MM.1S (cell line): ENCODE results near the gene HPCAL1.

ENCODE experiments used
- DNase-seq: peaks from one replicate; pipeline ENCODE4 v3.0.0-alpha.2; 2015
- H2AFZ ChIP-seq: fragments of 300-600 bp; sonication (generic); 2 replicates; pipeline ENCODE4 v1.6.0; 2016; ENCODE audit warnings: antibody characterized with exemption, low read length
- H3F3A ChIP-seq: fragments of 300-600 bp; sonication (generic); 2 replicates; pipeline ENCODE4 v1.6.1; 2016; ENCODE audit warnings: mild to moderate bottlenecking, antibody characterized with exemption, low read length, moderate library complexity, mixed read lengths; ENCODE audit not compliant: insufficient read depth
- H3K27ac ChIP-seq: fragments of 300-600 bp; sonication (generic); 2 replicates; pipeline ENCODE4 v1.5.1; 2016; ENCODE audit warnings: mild to moderate bottlenecking, low read length
- H3K27me3 ChIP-seq: fragments of 300-600 bp; sonication (generic); replicated peaks from 2 replicates; pipeline ENCODE4 v1.6.0; 2016; ENCODE audit warnings: low read length; ENCODE audit not compliant: insufficient read depth
- H3K36me3 ChIP-seq: fragments of 300-600 bp; sonication (generic); replicated peaks from 2 replicates; pipeline ENCODE4 v1.6.1; 2016; ENCODE audit warnings: mild to moderate bottlenecking, low read length, mixed read lengths; ENCODE audit not compliant: insufficient read depth
- H3K4me1 ChIP-seq: fragments of 300-600 bp; sonication (generic); 2 replicates; pipeline ENCODE4 v1.6.1; 2016; ENCODE audit warnings: low read length, mixed read lengths
- H3K4me2 ChIP-seq: fragments of 300-600 bp; sonication (generic); 2 replicates; pipeline ENCODE4 v1.6.0; 2016; ENCODE audit warnings: low read depth, low read length
- H3K4me3 ChIP-seq: fragments of 300-600 bp; sonication (generic); 2 replicates; pipeline ENCODE4 v1.5.1; 2016; ENCODE audit warnings: low read length, mixed read lengths
- H3K79me2 ChIP-seq: fragments of 300-600 bp; sonication (generic); 2 replicates; pipeline ENCODE4 v1.6.1; 2016; ENCODE audit warnings: mixed run types, low read length, mixed read lengths
- H3K9ac ChIP-seq: fragments of 300-600 bp; sonication (generic); 2 replicates; pipeline ENCODE4 v1.6.1; 2016; ENCODE audit warnings: low read length, mixed read lengths
- H3K9me2 ChIP-seq: fragments of 300-600 bp; sonication (generic); replicated peaks from 2 replicates; pipeline ENCODE4 v1.6.1; 2016; ENCODE audit warnings: mild to moderate bottlenecking, low read length, mixed read lengths; ENCODE audit not compliant: insufficient read depth
- H3K9me3 ChIP-seq: fragments of 300-600 bp; sonication (generic); replicated peaks from 2 replicates; pipeline ENCODE4 v1.6.1; 2016; ENCODE audit warnings: mild to moderate bottlenecking, low read length, mixed read lengths; ENCODE audit not compliant: insufficient read depth
- H4K20me1 ChIP-seq: fragments of 300-600 bp; sonication (generic); 2 replicates; pipeline ENCODE4 v1.6.1; 2016; ENCODE audit warnings: mild to moderate bottlenecking, low read length, moderate library complexity, mixed read lengths; ENCODE audit not compliant: insufficient read depth
- EZH2 ChIP-seq: fragments of 300-600 bp; sonication (generic); optimal IDR thresholded peaks from 2 replicates; pipeline ENCODE3; 2017; ENCODE audit warnings: low read depth, mild to moderate bottlenecking, antibody characterized with exemption, low read length, mixed read lengths
- EZH2phosphoT487 ChIP-seq: fragments of 300-600 bp; sonication (generic); IDR thresholded peaks from 2 replicates; pipeline ENCODE4 v1.6.1; 2018; ENCODE audit warnings: antibody characterized with exemption, low read length
- TF ChIP-seq, protein P1 (sequence below): fragments of 300-600 bp; sonication (generic); IDR thresholded peaks from 2 replicates; pipeline ENCODE4 v1.5.1; 2016; ENCODE audit warnings: antibody characterized with exemption, low read length, mixed read lengths

Gene HPCAL1

DNA sequence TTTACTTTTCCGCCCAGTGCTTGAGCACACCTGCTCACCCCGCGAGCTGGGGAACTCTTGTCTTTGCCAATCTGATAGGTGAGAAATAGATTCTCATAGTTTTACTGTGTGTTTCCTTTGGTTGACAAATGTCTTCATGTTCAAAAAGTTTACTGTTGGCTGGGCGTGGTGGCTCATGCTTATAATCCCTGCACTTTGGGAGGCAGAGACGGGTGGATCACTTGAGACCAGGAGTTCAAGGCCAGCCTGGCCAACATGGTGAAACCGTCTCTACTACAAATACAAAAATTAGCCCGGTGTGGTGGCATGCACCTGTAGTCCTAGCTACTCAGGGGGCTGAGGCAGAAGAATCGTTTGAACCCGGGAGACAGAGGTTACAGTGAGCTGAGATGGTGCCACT is 135.1 kb downstream of the HPCAL1 start:
- peaks cover 32% of the 10 kb centered on the region for H3K36me3 ChIP-seq
- no peak overlapping the region for H2AFZ ChIP-seq
- no peak overlapping the region for H3K4me2 ChIP-seq
- TF ChIP-seq EZH2phosphoT487 (no peak), EZH2 (no peak)
- TF ChIP-seq, protein P1, sequence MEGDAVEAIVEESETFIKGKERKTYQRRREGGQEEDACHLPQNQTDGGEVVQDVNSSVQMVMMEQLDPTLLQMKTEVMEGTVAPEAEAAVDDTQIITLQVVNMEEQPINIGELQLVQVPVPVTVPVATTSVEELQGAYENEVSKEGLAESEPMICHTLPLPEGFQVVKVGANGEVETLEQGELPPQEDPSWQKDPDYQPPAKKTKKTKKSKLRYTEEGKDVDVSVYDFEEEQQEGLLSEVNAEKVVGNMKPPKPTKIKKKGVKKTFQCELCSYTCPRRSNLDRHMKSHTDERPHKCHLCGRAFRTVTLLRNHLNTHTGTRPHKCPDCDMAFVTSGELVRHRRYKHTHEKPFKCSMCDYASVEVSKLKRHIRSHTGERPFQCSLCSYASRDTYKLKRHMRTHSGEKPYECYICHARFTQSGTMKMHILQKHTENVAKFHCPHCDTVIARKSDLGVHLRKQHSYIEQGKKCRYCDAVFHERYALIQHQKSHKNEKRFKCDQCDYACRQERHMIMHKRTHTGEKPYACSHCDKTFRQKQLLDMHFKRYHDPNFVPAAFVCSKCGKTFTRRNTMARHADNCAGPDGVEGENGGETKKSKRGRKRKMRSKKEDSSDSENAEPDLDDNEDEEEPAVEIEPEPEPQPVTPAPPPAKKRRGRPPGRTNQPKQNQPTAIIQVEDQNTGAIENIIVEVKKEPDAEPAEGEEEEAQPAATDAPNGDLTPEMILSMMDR, result no peak
- peaks cover 13% of the 10 kb centered on the region for H4K20me1 ChIP-seq
- peaks cover 16% of the 10 kb centered on the region for H3K79me2 ChIP-seq
- no peaks in the 10 kb centered on the region for H3K9me2 ChIP-seq
- H3F3A ChIP-seq, result peaks cover 52% of the 10 kb centered on the region
- H3K4me1 ChIP-seq, result no peaks in the 10 kb centered on the region
- H3K9me3 ChIP-seq, result no peaks in the 10 kb centered on the region
- no peaks in the 10 kb centered on the region for H3K27me3 ChIP-seq
- no peak overlapping the region for H3K4me3 ChIP-seq
- no peak overlapping the region for H3K27ac ChIP-seq
- H3K9ac ChIP-seq, result no peak overlapping the region
- DNase-seq, result no peak

DNA sequence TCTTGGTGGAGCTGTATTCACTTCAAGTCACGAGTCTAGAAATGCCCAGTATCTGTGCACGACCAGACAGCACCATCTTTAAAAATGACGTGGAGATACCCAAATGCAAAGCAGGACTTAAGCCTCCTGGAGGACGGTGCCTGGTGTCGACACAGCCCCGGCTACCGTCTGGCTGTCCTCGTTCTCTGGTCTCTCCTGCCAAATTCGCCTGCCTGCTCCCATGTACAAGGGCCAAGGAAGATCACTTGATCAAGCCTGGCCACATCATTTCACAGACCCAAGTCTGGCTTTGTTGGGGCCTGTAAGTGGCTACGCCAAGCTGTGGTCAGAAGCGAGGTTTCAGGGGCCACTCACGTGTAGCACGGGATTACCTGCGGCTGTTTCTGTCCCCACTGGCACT is 136.0 kb downstream of the HPCAL1 start:
- Histone ChIP-seq H3K9me2 (no peaks in the 10 kb centered on the region), H3K27ac (no peak overlapping the region), H3F3A (peaks cover 60% of the 10 kb centered on the region)

DNA sequence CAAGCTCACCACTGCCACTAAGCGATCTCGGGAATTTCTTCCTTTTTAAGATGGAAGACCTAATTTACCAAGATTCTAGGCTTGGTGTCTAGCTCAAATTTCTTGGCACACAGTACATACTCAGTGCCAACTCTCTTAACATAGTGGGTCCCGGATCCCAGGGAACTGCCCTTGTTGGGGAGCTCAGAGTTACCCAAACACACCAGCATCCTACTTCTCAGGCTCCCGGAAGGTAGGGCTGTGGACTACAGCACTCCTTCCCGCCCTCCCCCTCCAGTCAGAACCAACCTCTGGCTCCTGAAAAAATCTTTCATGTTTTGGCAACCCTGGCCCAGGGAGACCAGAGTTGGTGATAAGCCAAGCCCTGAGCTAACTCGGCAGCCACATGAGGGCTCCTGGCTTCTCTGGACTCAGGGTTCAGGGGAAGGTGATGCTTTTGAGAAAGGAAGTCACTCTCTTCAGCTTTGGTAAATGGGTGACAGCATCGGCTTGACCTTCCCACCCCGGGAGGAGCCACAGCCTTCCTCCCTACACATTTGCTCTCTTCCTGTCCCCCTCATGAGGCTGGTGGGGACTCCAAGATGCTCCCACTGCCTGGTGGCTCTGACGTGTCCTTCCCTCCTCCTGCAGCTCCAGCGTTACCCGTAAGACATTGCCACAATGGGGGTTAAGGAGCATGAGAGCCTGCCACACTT is 136.6 kb downstream of the HPCAL1 start:
- peaks cover 27% of the 10 kb centered on the region for H4K20me1 ChIP-seq
- H3F3A ChIP-seq, result peaks cover 66% of the 10 kb centered on the region
- peaks cover 10% of the 10 kb centered on the region for H3K4me1 ChIP-seq
- no peak overlapping the region for H2AFZ ChIP-seq
- H3K79me2 ChIP-seq, result peaks cover 31% of the 10 kb centered on the region
- no peak for TF ChIP-seq EZH2phosphoT487
- TF ChIP-seq, protein P1, result no peak
- no peak for TF ChIP-seq EZH2
- H3K9me3 ChIP-seq, result no peaks in the 10 kb centered on the region
- H3K27ac ChIP-seq, result no peak overlapping the region
- DNase-seq, result no peak
- H3K9ac ChIP-seq, result no peak overlapping the region
- H3K4me2 ChIP-seq, result no peak overlapping the region
- peaks cover 47% of the 10 kb centered on the region for H3K36me3 ChIP-seq
- H3K27me3 ChIP-seq, result no peaks in the 10 kb centered on the region
- H3K4me3 ChIP-seq, result no peak overlapping the region
- H3K9me2 ChIP-seq, result no peaks in the 10 kb centered on the region

More for the DNA sequence above, 136.0 kb downstream of the HPCAL1 start:
- H3K79me2 ChIP-seq, result peaks cover 25% of the 10 kb centered on the region
- H4K20me1 ChIP-seq, result peaks cover 21% of the 10 kb centered on the region
- H3K9me3 ChIP-seq, result no peaks in the 10 kb centered on the region
- no peak overlapping the region for H3K9ac ChIP-seq
- H3K4me2 ChIP-seq, result no peak overlapping the region
- H3K4me3 ChIP-seq, result no peak overlapping the region
- no peaks in the 10 kb centered on the region for H3K27me3 ChIP-seq
- H2AFZ ChIP-seq, result no peak overlapping the region
- peaks cover 4% of the 10 kb centered on the region; the same call in 1 of the 2 replicates for H3K4me1 ChIP-seq
- no peak for DNase-seq
- TF ChIP-seq EZH2 (no peak), EZH2phosphoT487 (no peak)
- TF ChIP-seq, protein P1, result no peak
- H3K36me3 ChIP-seq, result peaks cover 41% of the 10 kb centered on the region
